HL-60/S4 treated with phorbol 12-myristate 13-acetate at 8.2 ng/mL for 4 days and 3 days (cell line): ENCODE data around the gene RECQL.
"Not testable (repeated sequence)": the region's sequence is repeated elsewhere in the genome, so short reads cannot be mapped to it uniquely, and the experiment has no call there.

Experiments
- in situ Hi-C: fragments of 300-500 bp; cut with MboI; formaldehyde crosslinking; loops from 2 replicates; pipeline ENCODE4 v1.15.0; 2022; ENCODE audit warnings: low sequenced_read_pairs

The RECQL gene

GRCh38 chr12:21429994-21430393 is 71.4 kb downstream of the RECQL start:
- in situ Hi-C loops, result no loop called here

GRCh38 chr12:21428241-21428640 is 73.2 kb downstream of the RECQL start:
- in situ Hi-C loops, result no loop called here

- in situ Hi-C loops, result not testable (repeated sequence)
These were observed 82.3 kb downstream of the RECQL start for GRCh38 chr12:21419009-21419699.
